SH-SY5Y (cell line): ENCODE results near the gene PAK1.

ENCODE experiments used
- GATA2 ChIP-seq: IDR thresholded peaks from 2 replicates; pipeline ENCODE4 v1.6.1; 2011; ENCODE audit warnings: mild to moderate bottlenecking, low read depth, low read length
- GATA3 ChIP-seq: IDR thresholded peaks from 2 replicates; pipeline ENCODE4 v1.6.1; 2011; ENCODE audit warnings: low read depth, mild to moderate bottlenecking, low read length, moderate library complexity

DNA sequence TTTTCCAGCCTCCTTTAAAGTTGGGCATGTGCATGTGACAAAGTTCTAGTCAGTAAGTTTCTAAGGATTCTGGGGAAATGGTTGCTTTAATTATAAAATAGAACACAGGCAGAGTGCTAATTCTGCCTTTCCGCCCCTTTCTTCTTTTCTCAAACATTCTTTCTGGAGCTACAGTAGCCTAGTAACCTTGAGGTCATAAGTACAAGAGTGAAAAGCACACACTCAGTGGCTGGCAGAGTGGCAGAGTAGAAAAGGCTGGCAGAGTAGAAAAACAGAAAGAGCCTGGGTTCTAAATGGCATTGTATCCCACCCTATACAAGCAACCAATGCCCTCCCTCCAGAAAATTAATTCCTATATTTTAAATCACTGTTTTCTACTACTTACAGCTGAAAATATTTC is 51.2 kb downstream of the PAK1 start:
- no peak for TF ChIP-seq GATA3
- TF ChIP-seq GATA2 = no peak
